HG02759 (cell line): ENCODE measurements around the gene MARCKS.
"Not testable (repeated sequence)": the region's sequence is repeated elsewhere in the genome, so short reads cannot be mapped to it uniquely, and the experiment has no call there.

Source experiments
- ATAC-seq: cut with Tn5 transposase; IDR thresholded peaks from one replicate; pipeline ENCODE4 v1.9.1; 2021; ENCODE audit warnings: mild to moderate bottlenecking, moderate library complexity; ENCODE audit not compliant: unreplicated experiment

MARCKS gene

GRCh38 chr6:113882336-113883022 is 25.3 kb downstream of the MARCKS start:
- ATAC-seq = no peak

DNA sequence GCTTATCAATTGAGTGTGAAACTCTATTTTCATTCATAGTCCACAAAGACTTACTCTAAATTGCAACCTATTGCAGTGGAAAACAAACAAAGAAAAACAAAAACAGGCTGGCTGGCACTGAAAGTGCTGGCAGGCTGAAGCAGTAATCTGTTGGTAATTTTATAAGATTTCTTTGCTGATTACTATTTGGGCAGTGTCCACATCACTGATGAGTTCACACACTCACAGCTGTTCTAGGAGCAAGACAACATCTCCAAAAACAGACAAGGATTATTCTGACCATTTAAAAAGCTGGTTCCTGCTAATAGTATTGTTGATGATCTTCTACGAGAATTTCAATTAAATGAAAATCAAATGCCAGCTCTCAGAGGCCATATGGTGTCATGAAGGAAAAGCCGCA is 26.9 kb downstream of the MARCKS start:
- ATAC-seq = no peak

GRCh38 chr6:113886512-113886911 is 29.4 kb downstream of the MARCKS start:
- ATAC-seq = no peak

- ATAC-seq = no peak
Observed at GRCh38 chr6:113888493-113888892, 31.3 kb downstream of the MARCKS start.

- ATAC-seq = no peak
Observed at GRCh38 chr6:113888956-113889630, 31.9 kb downstream of the MARCKS start.

- ATAC-seq = no peak
Observed at GRCh38 chr6:113893451-113893850, 36.3 kb downstream of the MARCKS start.

DNA sequence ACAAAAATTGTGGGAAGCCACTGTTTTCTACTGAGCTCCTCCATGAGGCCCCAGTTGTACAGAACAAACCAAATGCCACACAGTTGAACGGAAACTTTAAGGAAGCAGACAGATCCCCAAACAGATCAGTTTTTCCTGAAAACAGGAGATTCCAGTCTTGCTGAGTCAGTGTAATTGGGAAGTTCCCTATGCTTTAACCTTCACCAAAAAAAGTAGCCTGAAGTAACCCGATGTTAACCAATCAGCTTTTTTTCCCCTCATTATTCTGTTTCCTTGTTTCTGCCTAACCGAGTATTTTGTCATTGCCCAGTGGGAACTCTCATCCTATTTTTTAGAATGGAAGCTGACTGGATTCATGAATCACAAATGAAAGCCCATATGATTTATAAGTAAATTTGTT is 36.7 kb downstream of the MARCKS start:
- no peak for ATAC-seq

DNA sequence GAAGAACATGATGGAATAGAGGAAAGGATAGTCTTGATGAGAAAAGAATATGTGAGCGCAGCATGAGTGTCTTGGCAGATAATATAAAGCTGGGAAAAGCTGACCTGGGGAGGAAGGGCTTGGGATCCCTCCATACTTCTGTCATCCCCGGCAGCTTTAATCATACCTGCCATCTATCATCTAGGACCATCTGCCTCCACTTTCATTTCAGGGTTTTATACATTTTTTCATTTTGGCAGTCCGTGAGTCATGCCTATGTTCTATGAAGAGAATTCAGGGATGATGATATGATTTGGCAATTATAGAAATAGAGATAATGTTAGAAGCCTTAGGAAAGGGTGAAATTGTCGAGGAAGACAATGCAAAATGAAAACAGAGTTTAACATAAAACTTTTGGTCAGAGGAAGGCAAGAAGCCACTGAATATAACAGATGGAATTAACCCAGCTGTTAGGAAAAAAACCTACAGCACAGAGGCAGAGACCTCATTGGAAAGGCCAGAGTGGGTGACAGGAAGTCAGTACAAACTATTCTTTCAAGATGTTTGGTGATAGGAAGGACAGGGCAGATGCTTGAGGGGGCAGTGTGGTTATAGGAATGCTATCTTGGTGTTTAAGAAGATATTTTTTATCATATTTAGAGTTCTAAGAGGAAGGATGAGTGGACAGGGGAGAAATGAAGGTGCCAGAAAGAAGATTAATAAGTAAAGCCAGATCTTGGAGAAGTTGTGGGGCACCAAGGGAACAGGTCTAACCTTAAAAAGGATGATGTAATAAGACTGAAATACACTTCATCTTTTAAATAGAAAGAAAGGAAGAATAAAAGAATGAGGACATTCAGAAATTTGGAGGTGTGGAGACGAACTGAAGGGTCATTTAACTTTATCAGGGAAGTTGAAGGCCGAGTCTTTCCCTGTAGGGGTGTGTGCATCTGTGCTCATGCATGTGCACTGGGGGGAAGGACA is 37.8 kb downstream of the MARCKS start:
- no peak for ATAC-seq

DNA sequence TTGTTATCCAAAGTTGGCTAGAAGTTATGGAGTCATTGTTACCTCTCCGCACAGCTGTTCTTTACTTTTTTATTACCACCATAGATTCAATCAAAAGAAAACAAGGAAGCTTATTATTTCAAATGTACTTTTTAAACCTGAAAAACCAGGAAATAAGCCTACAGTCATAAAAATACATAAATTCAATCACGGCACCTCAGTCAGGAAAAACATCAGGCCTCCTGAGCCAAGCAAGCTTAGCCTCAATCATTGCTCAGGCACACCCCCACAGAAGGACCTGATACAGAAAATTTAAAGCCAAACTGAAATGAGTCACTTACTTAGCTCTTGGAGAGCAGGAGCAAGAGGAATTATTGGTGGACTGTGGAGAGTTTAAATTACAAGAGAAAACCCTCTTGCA is 44.3 kb downstream of the MARCKS start:
- ATAC-seq = no peak

DNA sequence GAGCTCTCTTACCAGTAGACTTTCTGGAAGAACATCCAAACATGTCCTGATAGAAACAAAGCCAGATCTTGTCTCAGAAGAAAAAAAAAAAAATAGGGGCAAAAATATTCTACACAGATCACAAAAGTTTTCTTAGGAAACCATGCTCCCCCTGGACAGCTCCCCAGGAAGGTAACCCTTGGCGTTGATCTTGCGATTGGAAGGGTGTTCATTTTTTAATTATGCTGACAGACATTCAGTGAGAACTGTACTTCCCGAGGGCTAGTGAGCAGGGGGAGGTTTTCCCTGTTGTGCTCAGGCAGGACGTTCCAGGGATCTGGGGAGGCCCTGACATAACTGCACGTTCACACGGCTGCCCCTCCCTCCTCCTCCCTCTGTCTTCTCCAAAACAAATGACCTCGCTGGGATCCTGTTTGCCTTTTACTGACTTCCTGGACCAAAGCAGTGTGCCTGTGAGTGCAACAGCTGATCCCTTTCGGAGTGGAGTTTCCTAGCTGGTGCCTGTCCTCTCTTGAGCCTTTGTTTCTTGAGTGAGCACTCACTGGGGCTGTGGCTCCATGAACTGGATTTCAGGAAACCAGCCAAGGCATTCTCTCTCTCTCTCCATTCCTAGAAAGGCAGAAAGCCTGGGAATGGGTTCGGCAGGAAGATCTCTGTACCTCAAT is 46.7 kb downstream of the MARCKS start:
- ATAC-seq = no peak

DNA sequence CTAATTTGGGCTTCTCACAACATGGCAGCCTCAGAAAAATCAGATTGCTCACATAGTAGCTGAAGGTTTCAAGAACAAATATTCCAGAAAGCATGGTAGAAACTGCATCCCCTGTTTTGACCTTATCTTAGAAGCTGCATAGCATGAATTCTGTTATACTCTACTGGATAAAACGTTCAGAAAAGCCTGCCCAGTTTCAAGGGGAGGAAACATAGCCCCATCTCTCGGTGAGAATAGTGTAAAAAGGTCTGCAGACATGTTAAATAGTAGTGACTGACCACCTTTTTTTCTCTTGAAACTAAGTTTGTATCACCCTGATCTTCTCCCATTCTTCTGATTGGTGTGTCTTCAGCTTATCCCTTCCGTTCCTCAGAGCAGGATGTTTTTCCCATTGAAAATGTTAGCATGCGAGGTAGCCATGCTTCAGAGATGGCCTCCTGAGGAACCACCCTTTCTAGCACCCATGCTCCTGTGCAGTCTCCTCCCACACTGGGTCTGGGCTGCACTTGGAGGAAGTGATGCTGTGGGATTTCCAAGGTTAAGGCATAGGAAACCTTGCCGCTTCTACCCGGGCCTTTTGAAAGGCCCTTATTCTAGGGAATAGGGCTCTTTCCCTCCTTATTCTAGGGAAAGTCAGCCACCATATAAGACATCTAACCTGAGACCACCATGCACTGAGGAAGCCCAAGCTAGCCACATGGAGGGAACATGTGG is 50.1 kb downstream of the MARCKS start:
- no peak for ATAC-seq

DNA sequence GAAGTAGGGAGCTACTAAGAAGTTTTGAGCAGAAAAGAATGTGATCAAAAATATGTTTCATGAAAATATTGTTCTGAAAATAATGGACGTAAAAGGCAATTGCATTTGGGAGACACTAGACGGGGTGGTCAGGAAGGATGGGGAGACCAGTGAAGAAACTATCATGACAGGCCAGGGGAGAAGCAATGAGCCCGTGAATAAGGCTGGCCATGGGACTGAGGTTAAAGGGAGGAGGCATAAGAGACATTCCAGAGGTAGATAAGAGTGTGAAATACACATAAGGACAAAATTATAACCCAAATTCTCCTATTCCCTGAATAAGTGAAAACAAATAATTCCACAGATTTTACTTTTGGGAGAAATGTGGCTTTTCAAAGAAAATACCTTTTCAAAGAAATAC is 51.7 kb downstream of the MARCKS start:
- ATAC-seq = no peak

- ATAC-seq = no peak
Observed at GRCh38 chr6:113909224-113909856, 52.2 kb downstream of the MARCKS start.

GRCh38 chr6:113910285-113910684 is 53.1 kb downstream of the MARCKS start:
- ATAC-seq = not testable (repeated sequence)
